Renal pelvis (tissue), 4 donors: ENCODE measurements around the gene KNG1. TPM values are rescaled to one million over a fixed set of nuclear protein-coding genes. Genes with fewer than 3 reads are reported as not detected.
A peak's percentile ranks its signal among the peaks of the same experiment; 100 is the strongest.

Experiments
- DNase-seq: peaks from one replicate; pipeline ENCODE4 v3.0.0-alpha.2; 2013
- polyA plus RNA-seq, 3 donors: library from polyadenylated mRNA; unstranded; fragments of 120-200 nt; gene quantifications; one replicate each; pipeline ENCODE4 v1.2.1, GENCODE V29; 2013; ENCODE audit not compliant: insufficient read length in 3 of 3

Gene KNG1
- polyA plus RNA-seq, 3 donors = 84.2 to 146 (median 119) TPM

- DNase-seq = no peak
Measured at GRCh38 chr3:186760141-186760833, 43.1 kb downstream of the KNG1 start.

- DNase-seq = no peak
Measured at GRCh38 chr3:186760897-186761447, 43.8 kb downstream of the KNG1 start.

GRCh38 chr3:186772281-186772694 lies 55.1 kb downstream of the KNG1 start:
- no peak for DNase-seq

- DNase-seq = no peak
Measured at GRCh38 chr3:186772701-186773417, 55.7 kb downstream of the KNG1 start.

GRCh38 chr3:186775999-186776398 lies 58.8 kb downstream of the KNG1 start:
- DNase-seq = no peak

GRCh38 chr3:186779204-186779603 lies 62.0 kb downstream of the KNG1 start:
- no peak for DNase-seq

GRCh38 chr3:186782542-186783057 lies 65.4 kb downstream of the KNG1 start:
- no peak for DNase-seq

GRCh38 chr3:186783058-186783730 lies 66.0 kb downstream of the KNG1 start, which contains the start of gene EIF4A2:
Gene EIF4A2 (plus strand): TSS chr3:186783577. CDS start chr3:186783611, 34 bp downstream.
- peak; percentile 91 for DNase-seq

- peak; percentile 78 for DNase-seq
Measured at GRCh38 chr3:186783731-186784515, 66.8 kb downstream of the KNG1 start.

- no peak for DNase-seq
Measured at GRCh38 chr3:186784820-186785494, 67.8 kb downstream of the KNG1 start.

- no peak for DNase-seq
Measured at GRCh38 chr3:186785495-186786018, 68.4 kb downstream of the KNG1 start.

- DNase-seq = no peak
Measured at GRCh38 chr3:186786922-186787321, 69.8 kb downstream of the KNG1 start.

GRCh38 chr3:186787642-186788481 lies 70.7 kb downstream of the KNG1 start:
- DNase-seq = no peak

GRCh38 chr3:186788482-186789370 lies 71.6 kb downstream of the KNG1 start:
- no peak for DNase-seq

- DNase-seq = no peak
Measured at GRCh38 chr3:186789554-186790260, 72.5 kb downstream of the KNG1 start.

GRCh38 chr3:186790261-186790981 lies 73.3 kb downstream of the KNG1 start:
- no peak for DNase-seq
